NCI-H1092 treated with DMSO at 0.1 percent for 48 hours (cell line): ENCODE results near the gene SLC25A26.

Experiments used
- DNase-seq: peaks from one replicate; lab custom pipeline; 2025; lab: John Stamatoyannopoulos, UW

The SLC25A26 gene

GRCh38 chr3:66376568-66376967 is 155.8 kb downstream of the SLC25A26 start:
- DNase-seq = no peak

DNA sequence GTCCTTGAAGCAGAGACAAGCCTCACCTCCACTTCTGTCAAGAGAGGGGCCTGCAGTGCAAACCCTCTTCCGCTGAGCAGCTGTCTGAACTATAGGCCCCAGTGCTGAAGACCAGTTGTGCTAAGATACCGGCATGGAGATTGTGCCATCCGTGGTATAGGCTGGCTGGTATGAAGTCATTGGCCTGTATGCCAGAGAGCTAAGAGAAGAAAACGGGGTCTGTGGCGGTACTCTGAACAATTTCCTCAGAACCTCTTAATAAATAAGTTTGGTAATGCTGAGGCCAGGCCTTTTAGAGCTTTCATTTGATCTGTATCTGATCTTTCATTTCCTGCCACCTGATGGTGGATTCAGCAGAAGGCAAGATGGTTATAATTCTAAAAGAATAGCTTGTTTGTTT is 157.0 kb downstream of the SLC25A26 start:
- no peak for DNase-seq

- no peak for DNase-seq
Measured at GRCh38 chr3:66378256-66378655, 157.5 kb downstream of the SLC25A26 start.

GRCh38 chr3:66379565-66379964 is 158.8 kb downstream of the SLC25A26 start:
- no peak for DNase-seq

- no peak for DNase-seq
Measured at GRCh38 chr3:66380200-66380932, 159.6 kb downstream of the SLC25A26 start.

GRCh38 chr3:66381626-66382025 is 160.8 kb downstream of the SLC25A26 start:
- no peak for DNase-seq

DNA sequence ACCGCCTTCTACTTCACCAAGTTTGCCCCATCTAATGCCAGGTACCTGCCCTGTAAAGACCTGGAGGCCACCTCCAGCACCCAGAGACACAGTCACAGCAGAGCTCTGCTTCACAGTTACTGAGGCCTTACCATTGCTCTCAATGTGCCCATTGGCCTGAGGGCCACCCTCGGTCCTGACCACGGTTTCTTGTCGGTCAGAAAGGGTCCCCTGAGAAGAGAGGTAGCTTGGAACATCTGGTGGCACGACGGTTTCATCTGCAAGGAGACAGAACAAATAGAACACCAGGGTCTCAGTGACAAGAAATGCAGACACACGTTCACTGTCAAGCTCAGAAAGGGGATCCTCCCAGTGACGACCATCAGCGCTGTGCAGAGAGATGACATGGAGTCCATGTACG is 161.3 kb downstream of the SLC25A26 start:
- DNase-seq = no peak

DNA sequence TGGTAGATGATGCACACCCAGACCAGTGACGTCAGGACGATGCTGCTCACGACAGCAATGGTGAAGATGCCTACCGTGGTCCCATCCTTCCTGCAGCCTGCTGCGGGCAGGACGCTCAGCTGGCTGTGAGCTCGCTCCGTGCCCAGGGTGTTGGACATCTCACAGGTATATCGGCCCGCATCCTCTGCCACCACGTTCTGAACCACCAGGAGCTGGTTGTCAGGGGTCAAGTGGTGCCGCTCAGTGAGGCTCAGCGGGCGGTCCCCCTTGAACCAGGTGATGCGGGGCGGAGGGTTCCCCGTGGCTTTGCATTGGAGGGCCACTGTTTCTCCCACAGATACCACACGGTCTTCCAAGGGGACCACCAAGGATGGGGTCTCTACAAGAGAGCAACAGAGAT is 162.2 kb downstream of the SLC25A26 start:
- no peak for DNase-seq

DNA sequence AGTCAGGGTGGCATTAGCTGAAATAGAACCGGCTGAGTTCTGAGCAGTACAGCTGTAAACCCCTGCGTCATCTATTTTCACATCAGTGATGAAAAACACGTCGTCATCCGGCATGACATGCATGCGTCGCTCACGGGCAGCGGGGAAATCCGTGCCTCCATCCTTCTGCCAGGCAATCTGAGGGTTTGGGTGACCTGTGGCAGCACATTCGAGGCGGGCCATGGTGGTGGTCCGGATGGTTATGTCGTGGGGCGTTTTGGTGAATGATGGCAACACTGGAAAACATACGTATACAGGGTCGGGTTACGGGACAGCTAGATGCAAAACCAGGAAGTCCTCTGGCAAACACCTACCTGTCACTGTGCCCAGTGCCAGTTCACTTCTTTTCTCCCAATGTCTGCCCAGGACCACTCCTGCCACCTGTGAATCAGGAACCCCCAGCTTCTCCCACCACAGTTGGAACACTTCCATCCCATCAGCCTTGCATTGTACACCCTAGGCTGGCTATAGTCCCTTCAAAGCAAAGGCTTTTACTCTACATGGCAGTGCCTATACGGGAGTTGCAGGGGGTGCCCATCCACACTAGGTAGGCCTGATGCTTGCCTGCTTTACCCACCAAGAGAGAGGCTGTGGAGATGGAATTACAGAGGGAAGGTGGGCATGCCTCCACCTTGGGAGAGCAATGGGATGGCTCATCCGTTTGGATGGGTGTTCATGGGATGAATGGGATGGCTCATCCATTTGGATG is 163.4 kb downstream of the SLC25A26 start:
- no peak for DNase-seq

- DNase-seq = no peak
Measured at GRCh38 chr3:66385066-66385465, 164.3 kb downstream of the SLC25A26 start.

- DNase-seq = no peak
Measured at GRCh38 chr3:66386011-66386924, 165.5 kb downstream of the SLC25A26 start.

- DNase-seq = no peak
Measured at GRCh38 chr3:66386925-66387650, 166.3 kb downstream of the SLC25A26 start.

GRCh38 chr3:66390013-66390412 is 169.2 kb downstream of the SLC25A26 start:
- no peak for DNase-seq

DNA sequence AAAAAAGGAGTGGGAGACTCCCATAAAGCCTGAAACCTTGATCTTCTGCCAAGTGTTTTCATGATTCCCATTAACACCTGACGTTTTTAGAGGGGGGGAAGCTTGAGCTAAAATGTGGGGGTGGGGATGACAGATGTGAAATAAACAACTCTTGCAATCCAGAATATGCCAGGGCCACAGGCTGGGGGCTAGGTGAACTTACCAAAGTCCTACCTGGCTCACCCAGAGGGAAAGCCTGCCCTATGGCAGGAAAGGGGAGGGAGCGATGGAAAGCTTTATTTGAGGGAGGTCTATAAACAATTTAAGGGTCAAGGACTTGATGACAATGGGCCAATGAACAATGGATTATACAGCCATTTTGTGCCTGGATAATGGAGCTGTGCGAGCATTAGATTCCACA is 171.7 kb downstream of the SLC25A26 start:
- no peak for DNase-seq

- no peak for DNase-seq
Measured at GRCh38 chr3:66392966-66393332, 172.1 kb downstream of the SLC25A26 start.

DNA sequence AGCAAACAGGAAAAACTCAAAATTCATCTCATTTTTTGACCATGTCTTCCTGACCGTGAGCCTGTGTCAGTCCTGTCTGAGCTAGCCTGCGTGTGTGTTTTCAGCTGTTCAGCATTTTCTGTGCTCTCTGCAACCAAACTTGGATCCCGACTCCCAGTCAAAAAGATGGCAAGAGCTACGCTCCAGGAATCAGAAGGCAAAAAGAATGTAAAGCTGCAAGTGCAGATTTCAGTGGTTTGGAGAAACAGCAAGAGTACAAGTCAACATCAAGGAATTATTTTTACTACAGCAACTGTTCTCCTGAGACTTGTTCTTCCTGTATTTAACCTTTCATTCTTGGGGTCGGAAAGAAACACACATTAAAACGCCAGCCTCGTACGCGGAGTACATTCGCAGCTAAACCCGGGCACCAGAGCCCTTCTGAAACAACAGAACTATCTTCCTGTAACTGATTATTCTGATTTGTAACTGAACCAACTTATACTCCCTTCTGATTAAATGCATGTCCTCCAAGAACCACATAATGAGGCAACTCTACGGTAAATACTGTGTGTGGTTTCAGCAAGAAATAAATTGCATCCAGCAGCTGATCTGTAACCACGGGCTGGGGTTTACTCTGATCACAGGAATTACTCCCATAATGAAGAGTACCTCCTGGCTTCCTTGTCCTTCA is 172.7 kb downstream of the SLC25A26 start:
- no peak for DNase-seq

GRCh38 chr3:66394019-66394752 is 173.4 kb downstream of the SLC25A26 start:
- no peak for DNase-seq

DNA sequence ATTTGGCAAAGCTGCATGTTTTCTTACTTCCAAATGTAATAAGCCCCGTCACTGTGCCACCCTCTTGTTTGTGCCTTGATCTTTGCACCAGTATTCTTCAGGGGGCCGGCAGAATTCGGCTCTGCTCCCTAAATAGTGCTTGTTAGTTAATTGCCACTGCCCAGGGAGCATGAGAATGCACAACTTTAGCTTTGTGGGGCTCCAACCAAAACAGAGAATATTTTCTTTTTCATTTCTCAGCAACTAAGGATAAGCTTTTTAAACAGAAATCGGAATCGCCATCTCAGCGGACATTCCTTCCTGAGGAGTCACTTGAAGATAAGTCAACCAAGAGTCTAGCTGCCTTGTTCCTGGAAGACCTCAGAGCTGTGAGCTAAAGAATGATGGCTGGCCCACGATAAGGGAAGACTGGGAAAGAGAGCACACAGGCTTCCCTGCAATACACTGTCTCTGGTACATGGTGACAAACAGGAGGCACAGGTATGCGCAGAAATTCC is 174.0 kb downstream of the SLC25A26 start:
- no peak for DNase-seq

GRCh38 chr3:66395635-66396034 is 174.8 kb downstream of the SLC25A26 start:
- DNase-seq = no peak

DNA sequence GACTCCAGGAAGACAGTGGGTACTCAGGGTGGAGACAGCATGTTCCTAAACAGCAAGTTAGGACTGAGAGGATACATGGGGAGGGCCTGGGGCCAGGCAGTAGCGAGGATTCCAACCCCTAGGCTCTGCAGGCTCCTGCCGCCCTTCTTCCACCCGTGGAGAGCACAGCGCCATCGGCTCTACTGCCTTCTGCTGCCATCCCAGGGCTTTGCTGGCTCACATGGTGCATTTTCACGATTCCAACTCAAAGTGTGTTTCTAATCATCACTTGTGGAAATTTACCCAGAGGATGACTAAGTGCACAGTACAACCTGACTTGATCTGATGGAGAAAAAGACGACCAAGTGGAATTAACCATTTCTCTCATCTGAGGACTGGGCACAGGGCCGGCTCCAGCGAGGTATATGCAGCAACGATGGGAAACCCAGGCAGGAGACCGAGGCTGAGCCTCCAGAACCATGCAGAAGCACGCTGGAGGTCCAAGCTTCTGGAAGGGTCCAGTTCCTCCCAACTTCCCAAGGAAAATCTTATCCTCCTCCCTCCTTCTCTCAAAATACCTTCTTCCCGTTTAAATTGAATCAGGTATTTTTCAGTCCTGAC is 175.5 kb downstream of the SLC25A26 start:
- DNase-seq = no peak
